ENCODE results near the gene GBA3. TPM values are rescaled to one million over a fixed set of nuclear protein-coding genes. Genes with fewer than 3 reads are reported as not detected.

Gene GBA3
- total RNA-seq, 2 experiments from 2014 or later = not detected

- ChIA-PET CTCF (no interaction called here), POLR2A (no interaction called here)
- DNase-seq = no peak
- Mint-ChIP-seq H3K4me1 (no peaks in the 10 kb centered on the region), H3K27ac (no peak overlapping the region), H3K4me3 (no peak overlapping the region), H3K27me3 (no peaks in the 10 kb centered on the region), H3K36me3 (ENCODE audit: low read depth) (no peaks in the 10 kb centered on the region), H3K9me3 (no peaks in the 10 kb centered on the region)
Measured at GRCh38 chr4:22712529-22712928, 19.8 kb downstream of the GBA3 start.

GRCh38 chr4:22713841-22714240 is 21.1 kb downstream of the GBA3 start:
- CTCF ChIA-PET = no interaction called here
- no peak for DNase-seq
- H3K4me1 Mint-ChIP-seq = no peaks in the 10 kb centered on the region
- no peaks in the 10 kb centered on the region for H3K36me3 Mint-ChIP-seq (ENCODE audit: low read depth)
- H3K9me3 Mint-ChIP-seq = no peaks in the 10 kb centered on the region
- POLR2A ChIA-PET = no interaction called here
- no peak overlapping the region for H3K4me3 Mint-ChIP-seq
- no peak overlapping the region for H3K27ac Mint-ChIP-seq
- no peaks in the 10 kb centered on the region for H3K27me3 Mint-ChIP-seq

GRCh38 chr4:22719218-22719617 is 26.5 kb downstream of the GBA3 start:
- Mint-ChIP-seq H3K4me1 (no peaks in the 10 kb centered on the region), H3K27ac (no peak overlapping the region), H3K36me3 (ENCODE audit: low read depth) (no peaks in the 10 kb centered on the region), H3K4me3 (no peak overlapping the region), H3K27me3 (peaks cover 2% of the 10 kb centered on the region), H3K9me3 (no peaks in the 10 kb centered on the region)
- ChIA-PET POLR2A (no interaction called here), CTCF (no interaction called here)
- no peak for DNase-seq

- DNase-seq = no peak
- Mint-ChIP-seq H3K36me3 (ENCODE audit: low read depth) (no peaks in the 10 kb centered on the region), H3K4me1 (no peaks in the 10 kb centered on the region), H3K9me3 (no peaks in the 10 kb centered on the region), H3K4me3 (no peak overlapping the region), H3K27ac (no peak overlapping the region), H3K27me3 (peaks cover 2% of the 10 kb centered on the region)
- POLR2A ChIA-PET = no interaction called here
- CTCF ChIA-PET = no interaction called here
Measured at GRCh38 chr4:22720091-22720490, 27.4 kb downstream of the GBA3 start.

DNA sequence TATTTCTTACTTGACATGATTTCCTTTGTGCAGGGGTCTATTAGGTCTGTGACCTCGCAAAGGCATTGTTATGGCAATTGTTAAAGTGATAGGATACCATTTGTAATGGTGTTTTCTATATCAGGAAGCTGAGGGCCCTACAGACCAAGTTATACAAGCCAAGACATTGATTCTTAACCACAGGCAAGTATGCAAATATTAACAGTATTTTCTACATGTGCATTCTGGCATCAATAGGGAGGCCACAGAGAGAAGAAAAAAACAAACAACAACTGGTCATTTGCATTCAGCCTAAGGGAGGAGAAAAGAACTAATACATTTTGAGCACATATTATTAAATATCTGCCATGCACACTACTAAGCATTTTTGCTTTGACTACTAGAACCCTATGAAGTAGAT is 28.5 kb downstream of the GBA3 start:
- Mint-ChIP-seq H3K36me3 (ENCODE audit: low read depth) (no peaks in the 10 kb centered on the region), H3K27ac (no peak overlapping the region), H3K9me3 (no peaks in the 10 kb centered on the region), H3K4me1 (no peaks in the 10 kb centered on the region), H3K4me3 (no peak overlapping the region), H3K27me3 (peaks cover 2% of the 10 kb centered on the region)
- no peak for DNase-seq
- ChIA-PET CTCF (no interaction called here), POLR2A (no interaction called here)

- no peaks in the 10 kb centered on the region for H3K27me3 Mint-ChIP-seq
- H3K4me1 Mint-ChIP-seq = no peaks in the 10 kb centered on the region
- H3K4me3 Mint-ChIP-seq = no peak overlapping the region
- no peak overlapping the region for H3K27ac Mint-ChIP-seq
- DNase-seq = no peak
- H3K9me3 Mint-ChIP-seq = no peaks in the 10 kb centered on the region
- no peaks in the 10 kb centered on the region for H3K36me3 Mint-ChIP-seq (ENCODE audit: low read depth)
- CTCF ChIA-PET = no interaction called here
- POLR2A ChIA-PET = no interaction called here
Measured at GRCh38 chr4:22730021-22730420, 37.3 kb downstream of the GBA3 start.

- Mint-ChIP-seq H3K27ac (no peak overlapping the region), H3K4me1 (no peaks in the 10 kb centered on the region), H3K4me3 (no peak overlapping the region), H3K27me3 (no peaks in the 10 kb centered on the region), H3K36me3 (ENCODE audit: low read depth) (no peaks in the 10 kb centered on the region), H3K9me3 (no peaks in the 10 kb centered on the region)
- DNase-seq = no peak
- POLR2A ChIA-PET = no interaction called here
- CTCF ChIA-PET = interaction anchor here (0.6 kb wide), 1 partner anchor 42 kb away, joined by 4 read pairs; no protein-coding TSS in a partner anchor
Measured at GRCh38 chr4:22733816-22734215, 41.1 kb downstream of the GBA3 start.

GRCh38 chr4:22736912-22737311 is 44.2 kb downstream of the GBA3 start:
- Mint-ChIP-seq H3K9me3 (peaks cover 3% of the 10 kb centered on the region), H3K36me3 (ENCODE audit: low read depth) (no peaks in the 10 kb centered on the region), H3K4me3 (no peak overlapping the region), H3K27ac (no peak overlapping the region), H3K27me3 (no peaks in the 10 kb centered on the region), H3K4me1 (no peaks in the 10 kb centered on the region)
- ChIA-PET POLR2A (no interaction called here), CTCF (no interaction called here)
- no peak for DNase-seq

- no peak for DNase-seq
- H3K9me3 Mint-ChIP-seq = peaks cover 3% of the 10 kb centered on the region
- H3K4me3 Mint-ChIP-seq = no peak overlapping the region
- no peaks in the 10 kb centered on the region for H3K36me3 Mint-ChIP-seq (ENCODE audit: low read depth)
- H3K27me3 Mint-ChIP-seq = no peaks in the 10 kb centered on the region
- H3K4me1 Mint-ChIP-seq = no peaks in the 10 kb centered on the region
- ChIA-PET POLR2A (no interaction called here), CTCF (no interaction called here)
- no peak overlapping the region for H3K27ac Mint-ChIP-seq
Measured at GRCh38 chr4:22739968-22740367, 47.2 kb downstream of the GBA3 start.

DNA sequence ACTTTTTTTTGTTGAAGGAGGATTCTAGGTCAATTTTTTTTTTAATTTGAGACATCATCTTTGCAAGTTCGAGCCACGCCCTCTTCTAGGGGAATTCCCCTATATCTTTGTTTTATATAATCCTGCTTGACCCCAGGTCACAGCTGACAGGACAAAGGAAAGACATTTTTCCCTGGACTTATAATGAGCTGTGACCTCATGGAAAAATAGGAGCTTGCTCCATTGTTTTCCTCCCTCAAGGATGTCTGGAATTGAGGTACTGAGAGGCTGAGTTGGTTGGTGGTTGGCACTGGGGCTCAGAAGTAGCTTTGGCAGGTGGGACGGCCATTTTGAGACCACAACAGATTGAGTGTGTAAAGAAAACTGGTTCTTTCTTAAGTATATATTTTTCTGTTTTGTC is 49.0 kb downstream of the GBA3 start:
- CTCF ChIA-PET = no interaction called here
- no peak overlapping the region for H3K27ac Mint-ChIP-seq
- H3K27me3 Mint-ChIP-seq = no peaks in the 10 kb centered on the region
- no peaks in the 10 kb centered on the region for H3K36me3 Mint-ChIP-seq (ENCODE audit: low read depth)
- POLR2A ChIA-PET = no interaction called here
- no peak for DNase-seq
- no peaks in the 10 kb centered on the region for H3K4me1 Mint-ChIP-seq
- H3K9me3 Mint-ChIP-seq = peaks cover 3% of the 10 kb centered on the region
- no peak overlapping the region for H3K4me3 Mint-ChIP-seq

DNA sequence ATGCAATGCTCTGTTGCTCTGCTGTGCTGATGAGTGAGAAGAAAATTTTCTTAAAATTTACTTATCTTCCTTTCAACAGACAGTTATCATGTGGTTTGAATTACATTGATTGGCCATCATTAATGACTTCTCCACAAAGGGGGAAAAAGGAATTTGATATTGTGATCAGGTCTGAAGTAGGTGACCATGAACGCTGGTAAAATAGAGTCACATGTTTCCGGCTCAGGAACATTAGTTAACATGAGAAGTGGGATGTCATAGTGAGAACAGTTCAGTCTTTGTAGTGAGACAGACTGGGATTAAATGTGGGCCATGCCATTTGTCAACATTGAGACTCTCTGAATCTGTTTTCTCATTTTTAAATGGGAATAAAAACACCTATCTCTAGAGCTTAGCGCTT is 50.6 kb downstream of the GBA3 start:
- Mint-ChIP-seq H3K36me3 (ENCODE audit: low read depth) (no peaks in the 10 kb centered on the region), H3K27ac (no peak overlapping the region), H3K27me3 (no peaks in the 10 kb centered on the region), H3K4me1 (no peaks in the 10 kb centered on the region), H3K9me3 (peaks cover 3% of the 10 kb centered on the region), H3K4me3 (no peak overlapping the region)
- no peak for DNase-seq
- ChIA-PET POLR2A (no interaction called here), CTCF (no interaction called here)

DNA sequence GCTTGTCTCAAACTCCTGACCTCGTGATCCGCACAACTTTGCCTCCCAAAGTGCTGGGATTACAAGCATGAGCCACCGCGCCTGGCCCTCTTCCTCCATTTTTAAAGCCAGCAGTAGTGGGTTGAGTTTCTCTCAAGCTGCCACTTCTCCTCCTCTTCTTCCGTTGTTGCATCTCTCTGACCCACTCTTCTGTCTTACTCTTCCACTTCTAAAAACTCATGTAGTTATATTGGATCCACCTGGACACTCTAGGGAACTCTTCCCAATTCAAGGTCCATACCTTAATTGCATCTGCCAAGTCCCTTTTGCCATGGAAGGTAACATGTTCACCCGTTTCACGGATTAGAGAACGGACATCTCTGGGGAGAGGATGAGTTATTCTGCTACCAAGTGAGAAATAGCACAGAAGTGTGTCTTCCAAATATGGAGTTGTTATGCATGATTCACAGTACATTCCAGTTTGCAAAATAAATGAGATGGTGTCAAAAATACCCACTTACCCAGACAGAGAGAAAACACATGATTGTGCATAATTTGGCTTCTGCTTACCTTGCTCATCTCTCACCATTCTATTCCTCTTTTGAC is 51.8 kb downstream of the GBA3 start:
- no peaks in the 10 kb centered on the region for H3K4me1 Mint-ChIP-seq
- H3K27me3 Mint-ChIP-seq = no peaks in the 10 kb centered on the region
- peaks cover 3% of the 10 kb centered on the region for H3K9me3 Mint-ChIP-seq
- ChIA-PET CTCF (no interaction called here), POLR2A (no interaction called here)
- H3K4me3 Mint-ChIP-seq = no peak overlapping the region
- H3K27ac Mint-ChIP-seq = no peak overlapping the region
- no peaks in the 10 kb centered on the region for H3K36me3 Mint-ChIP-seq (ENCODE audit: low read depth)
- DNase-seq = no peak

- Mint-ChIP-seq H3K4me1 (no peaks in the 10 kb centered on the region), H3K36me3 (ENCODE audit: low read depth) (no peaks in the 10 kb centered on the region), H3K27me3 (no peaks in the 10 kb centered on the region), H3K9me3 (peaks cover 3% of the 10 kb centered on the region), H3K27ac (no peak overlapping the region), H3K4me3 (no peak overlapping the region)
- POLR2A ChIA-PET = no interaction called here
- CTCF ChIA-PET = no interaction called here
- no peak for DNase-seq
Measured at GRCh38 chr4:22745234-22745633, 52.5 kb downstream of the GBA3 start.

- ChIA-PET CTCF (no interaction called here), POLR2A (no interaction called here)
- DNase-seq = no peak
- no peak overlapping the region for H3K27ac Mint-ChIP-seq
- no peaks in the 10 kb centered on the region for H3K36me3 Mint-ChIP-seq (ENCODE audit: low read depth)
- no peaks in the 10 kb centered on the region for H3K4me1 Mint-ChIP-seq
- no peaks in the 10 kb centered on the region for H3K9me3 Mint-ChIP-seq
- H3K4me3 Mint-ChIP-seq = no peak overlapping the region
- H3K27me3 Mint-ChIP-seq = no peaks in the 10 kb centered on the region
Measured at GRCh38 chr4:22754116-22754515, 61.4 kb downstream of the GBA3 start.

GRCh38 chr4:22762548-22762947 is 69.8 kb downstream of the GBA3 start:
- H3K27ac Mint-ChIP-seq = no peak overlapping the region
- no peak overlapping the region for H3K4me3 Mint-ChIP-seq
- H3K36me3 Mint-ChIP-seq (ENCODE audit: low read depth) = no peaks in the 10 kb centered on the region
- peaks cover 10% of the 10 kb centered on the region for H3K4me1 Mint-ChIP-seq
- H3K27me3 Mint-ChIP-seq = no peaks in the 10 kb centered on the region
- POLR2A ChIA-PET = no interaction called here
- CTCF ChIA-PET = no interaction called here
- no peak for DNase-seq
- H3K9me3 Mint-ChIP-seq = no peaks in the 10 kb centered on the region
